Measurements from ENCODE around the gene LRRC10B.
"Not testable (repeated sequence)": the region's sequence is repeated elsewhere in the genome, so short reads cannot be mapped to it uniquely, and the experiment has no call there.

Gene LRRC10B

GRCh38 chr11:61507962-61508861 lies at the start of gene LRRC10B:
LRRC10B (plus strand) TSS chr11:61508749; CDS start chr11:61508999, 250 bp downstream.
- DNase-seq (ENCODE audit: low read depth): no peak

GRCh38 chr11:61460474-61460881 lies 48.1 kb upstream of the LRRC10B start:
- DNase-seq (ENCODE audit: low read depth): no peak

- peak; percentile 34 for DNase-seq (ENCODE audit: low read depth)
These were observed 47.6 kb upstream of the LRRC10B start for GRCh38 chr11:61460986-61461385.

- not testable (repeated sequence) for DNase-seq (ENCODE audit: low read depth)
These were observed 40.9 kb upstream of the LRRC10B start for GRCh38 chr11:61467602-61468001.

- DNase-seq (ENCODE audit: low read depth): no peak
These were observed 40.5 kb upstream of the LRRC10B start for GRCh38 chr11:61468002-61468401.

DNA sequence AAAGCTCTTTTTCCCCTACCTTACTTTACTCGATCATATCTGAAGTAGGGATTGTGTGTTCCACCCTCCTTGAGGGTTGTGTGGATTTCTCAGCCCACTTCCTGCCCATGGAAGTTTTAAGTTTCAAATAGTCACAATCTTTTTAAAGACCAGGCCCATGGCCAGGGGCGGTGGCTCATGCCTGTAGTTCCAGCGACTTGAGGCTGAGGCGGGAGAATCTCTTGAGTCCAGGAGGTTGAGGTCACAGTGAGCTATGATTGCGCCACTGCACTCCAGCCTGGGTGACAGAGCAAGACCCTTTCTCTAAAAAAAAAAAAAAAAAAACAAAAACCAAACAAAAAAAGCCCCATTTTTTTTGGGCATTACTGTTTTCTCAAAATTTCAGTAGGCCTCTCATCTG lies 36.3 kb upstream of the LRRC10B start:
- DNase-seq (ENCODE audit: low read depth): no peak

GRCh38 chr11:61472868-61473267 lies 35.7 kb upstream of the LRRC10B start:
- DNase-seq (ENCODE audit: low read depth): no peak

- DNase-seq (ENCODE audit: low read depth): peak; percentile 74
These were observed 35.1 kb upstream of the LRRC10B start for GRCh38 chr11:61473370-61474012.

- peak; percentile 25 for DNase-seq (ENCODE audit: low read depth)
These were observed 34.4 kb upstream of the LRRC10B start for GRCh38 chr11:61474013-61474643.

- DNase-seq (ENCODE audit: low read depth): no peak
These were observed 33.1 kb upstream of the LRRC10B start for GRCh38 chr11:61475433-61475832.

DNA sequence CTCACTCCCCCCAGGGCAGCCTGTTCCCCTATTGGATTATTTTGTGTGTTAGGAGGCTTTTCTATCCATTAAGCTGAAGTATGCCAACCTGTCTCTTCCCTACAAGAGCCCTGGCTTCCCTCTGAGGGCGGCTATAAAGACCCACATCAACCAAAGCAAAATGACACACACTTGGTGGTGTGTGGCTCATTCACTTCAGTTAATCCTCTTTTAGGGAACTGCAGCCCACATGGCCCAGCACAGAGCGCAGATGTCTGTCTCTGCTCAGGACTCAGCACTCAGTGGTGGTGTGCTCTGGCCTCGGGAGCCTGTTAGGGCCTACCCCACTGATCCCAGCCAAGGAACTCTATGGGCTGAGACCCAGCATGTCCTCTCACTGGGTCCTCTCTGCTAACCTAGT lies 32.2 kb upstream of the LRRC10B start:
- DNase-seq (ENCODE audit: low read depth): no peak

- no peak for DNase-seq (ENCODE audit: low read depth)
These were observed 31.4 kb upstream of the LRRC10B start for GRCh38 chr11:61477126-61477525.

- DNase-seq (ENCODE audit: low read depth): no peak
These were observed 30.8 kb upstream of the LRRC10B start for GRCh38 chr11:61477727-61478148.

DNA sequence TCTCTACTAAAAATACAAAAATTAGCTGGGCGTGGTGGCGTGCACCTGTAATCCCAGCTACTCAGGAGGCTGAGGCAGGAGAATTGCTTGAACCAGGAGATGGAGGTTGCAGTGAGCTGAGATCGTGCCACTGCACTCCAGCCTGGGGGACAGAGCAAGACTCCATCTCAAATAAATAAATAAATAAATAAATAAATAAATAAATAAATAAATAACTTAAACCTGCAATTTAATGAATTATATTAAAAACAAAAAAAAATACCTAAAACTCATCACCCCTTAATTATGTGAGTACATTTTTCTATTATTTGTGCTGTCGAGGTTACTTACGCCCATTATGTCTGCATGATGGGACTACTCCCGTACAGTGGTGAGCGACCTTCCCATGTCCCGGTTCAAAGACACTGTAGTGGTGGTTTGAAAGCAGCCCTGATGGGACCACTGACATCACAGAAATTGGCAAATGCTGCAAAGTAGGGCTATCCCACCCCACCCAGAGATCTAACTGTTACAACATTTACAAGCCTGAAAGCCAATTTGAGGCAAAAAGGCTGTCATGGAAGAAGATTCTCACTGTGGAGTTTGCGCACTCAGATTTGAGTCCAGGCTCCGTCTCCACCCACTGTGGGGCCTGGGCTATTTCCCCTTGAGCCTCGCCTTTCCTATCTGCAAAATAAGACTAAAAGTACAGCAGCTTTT lies 29.0 kb upstream of the LRRC10B start:
- not testable (repeated sequence) for DNase-seq (ENCODE audit: low read depth)

- DNase-seq (ENCODE audit: low read depth): no peak
These were observed 28.1 kb upstream of the LRRC10B start for GRCh38 chr11:61480261-61480993.

GRCh38 chr11:61480994-61481335 lies 27.6 kb upstream of the LRRC10B start:
- peak; percentile 31 for DNase-seq (ENCODE audit: low read depth)

GRCh38 chr11:61481806-61482205 lies 26.7 kb upstream of the LRRC10B start:
- DNase-seq (ENCODE audit: low read depth): no peak

DNA sequence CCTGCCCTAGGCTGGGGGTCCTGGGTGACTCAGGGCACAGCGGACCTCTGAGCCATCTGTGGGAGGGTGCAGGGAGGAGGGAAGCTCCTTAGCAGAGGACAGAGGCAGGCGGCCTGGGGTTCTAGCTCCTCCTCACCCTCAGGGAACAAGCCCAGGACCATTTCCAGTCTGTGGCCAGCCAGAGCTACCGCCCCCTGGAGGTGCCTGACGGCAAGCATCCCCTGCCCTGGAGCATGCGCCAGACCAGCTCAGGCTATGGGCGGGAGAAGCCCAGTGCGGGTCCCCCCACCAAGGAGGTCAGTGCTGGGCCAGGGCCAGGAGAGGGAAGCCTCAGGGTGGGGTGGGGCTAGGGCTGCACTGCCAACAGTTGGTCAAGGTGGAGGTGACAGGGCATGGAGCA lies 26.0 kb upstream of the LRRC10B start:
- no peak for DNase-seq (ENCODE audit: low read depth)

GRCh38 chr11:61484541-61484940 lies 24.0 kb upstream of the LRRC10B start:
- DNase-seq (ENCODE audit: low read depth): no peak

- DNase-seq (ENCODE audit: low read depth): no peak
These were observed 23.5 kb upstream of the LRRC10B start for GRCh38 chr11:61485080-61485479.

DNA sequence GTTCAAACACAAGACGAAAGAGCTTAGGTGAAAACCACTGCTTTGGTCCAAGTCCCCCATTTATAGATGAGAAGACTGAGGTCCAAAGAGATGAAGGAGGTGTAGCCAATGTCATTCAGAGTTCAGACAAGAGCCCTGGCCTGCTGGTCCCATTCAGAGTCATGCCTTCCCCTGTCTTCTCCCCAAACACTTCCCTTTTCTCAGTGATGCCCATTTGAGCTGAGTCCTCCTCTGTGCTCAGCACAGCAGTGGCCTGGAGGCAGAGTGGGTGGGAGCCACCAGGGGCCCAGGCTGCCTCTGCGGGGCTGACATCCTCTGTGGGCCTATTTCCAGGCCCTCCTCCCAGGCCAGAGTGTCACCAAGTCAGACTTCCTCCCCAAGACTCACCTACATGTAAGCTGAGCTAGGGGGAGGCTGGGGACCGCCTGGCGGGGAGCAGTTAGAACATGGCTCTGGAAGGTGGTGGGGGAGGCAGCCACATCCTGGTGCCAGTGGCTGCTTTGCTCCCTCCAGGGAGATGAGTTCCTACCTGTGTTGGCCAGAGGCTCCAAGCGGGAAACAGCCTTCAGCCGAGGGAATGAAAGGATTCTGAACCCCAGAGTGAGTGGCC lies 22.4 kb upstream of the LRRC10B start:
- no peak for DNase-seq (ENCODE audit: low read depth)
